GM18907 (cell line): ENCODE data around the gene CCL2.

Experiments
- ATAC-seq: cut with Tn5 transposase; IDR thresholded peaks from one replicate; pipeline ENCODE4 v1.9.1; 2021; ENCODE audit warnings: mild to moderate bottlenecking, moderate library complexity; ENCODE audit not compliant: unreplicated experiment

Gene CCL2

GRCh38 chr17:34261568-34262337 is 6.7 kb downstream of the CCL2 start:
- no peak for ATAC-seq

GRCh38 chr17:34265711-34266110 is 10.6 kb downstream of the CCL2 start:
- ATAC-seq = no peak

GRCh38 chr17:34269969-34270368 is 14.9 kb downstream of the CCL2 start, which contains the start of gene CCL7:
TSS of gene CCL7 (plus strand) at chr17:34270221. CDS start at chr17:34270291, 70 bp downstream.
- ATAC-seq = no peak

- ATAC-seq = no peak
Observed at GRCh38 chr17:34275881-34276280, 20.8 kb downstream of the CCL2 start.

GRCh38 chr17:34276826-34277225 is 21.7 kb downstream of the CCL2 start:
- no peak for ATAC-seq

GRCh38 chr17:34283571-34283970 is 28.5 kb downstream of the CCL2 start:
- no peak for ATAC-seq

- ATAC-seq = no peak
Observed at GRCh38 chr17:34285286-34285792, 30.3 kb downstream of the CCL2 start, which contains the start of gene CCL11. TSS of gene CCL11 (plus strand) at chr17:34285742. CDS start at chr17:34285809, 67 bp downstream.

- ATAC-seq = no peak
Observed at GRCh38 chr17:34287875-34288274, 32.8 kb downstream of the CCL2 start.

GRCh38 chr17:34290586-34290985 is 35.5 kb downstream of the CCL2 start:
- no peak for ATAC-seq

GRCh38 chr17:34291721-34292348 is 36.8 kb downstream of the CCL2 start:
- ATAC-seq = no peak

- ATAC-seq = no peak
Observed at GRCh38 chr17:34299027-34299426, 43.9 kb downstream of the CCL2 start.

GRCh38 chr17:34299956-34300577 is 45.0 kb downstream of the CCL2 start:
- ATAC-seq = no peak

GRCh38 chr17:34300652-34301370 is 45.7 kb downstream of the CCL2 start:
- no peak for ATAC-seq

GRCh38 chr17:34301986-34302385 is 46.9 kb downstream of the CCL2 start:
- no peak for ATAC-seq

- ATAC-seq = no peak
Observed at GRCh38 chr17:34302636-34303035, 47.6 kb downstream of the CCL2 start.

GRCh38 chr17:34303606-34304005 is 48.5 kb downstream of the CCL2 start:
- no peak for ATAC-seq

- ATAC-seq = no peak
Observed at GRCh38 chr17:34305061-34305460, 50.0 kb downstream of the CCL2 start.

GRCh38 chr17:34305606-34306005 is 50.5 kb downstream of the CCL2 start:
- no peak for ATAC-seq

GRCh38 chr17:34306466-34306865 is 51.4 kb downstream of the CCL2 start:
- ATAC-seq = no peak
